CD4-positive, alpha-beta memory T cell (primary cell): ENCODE results near the gene SPATA4. TPM values are rescaled to one million over a fixed set of nuclear protein-coding genes. Genes with fewer than 3 reads are reported as not detected.

Experiments
- CTCF ChIA-PET: fragments of 350-600 bp; sonication (Branson Sonifier 250); formaldehyde crosslinking; loops from one replicate; lab custom pipeline; 2021; ENCODE audit warnings: inconsistent platforms; ENCODE audit not compliant: partially characterized antibody; lab: Charles Lee
- POLR2A ChIA-PET: fragments of 350-600 bp; sonication (Branson Sonifier 250); formaldehyde crosslinking; loops from one replicate; lab custom pipeline; 2021; ENCODE audit not compliant: partially characterized antibody; lab: Charles Lee
- DNase-seq, 5 donors: peaks; one replicate each; pipeline versions ENCODE4 v3.0.0 to v3.0.0-alpha.2; 2020 to 2022; ENCODE audit warnings: mixed read lengths in 1 of 5
- H3K27ac ChIP-seq: one replicate; pipeline ENCODE4 v1.7.0; 2013; ENCODE audit warnings: low read depth, low read length
- H3K27me3 ChIP-seq: 2 replicates; pipeline ENCODE4 v1.7.0; 2013; ENCODE audit warnings: mild to moderate bottlenecking, low read length, moderate library complexity; ENCODE audit not compliant: insufficient read depth
- H3K36me3 ChIP-seq: 2 replicates; pipeline ENCODE4 v1.7.0; 2013; ENCODE audit warnings: mild to moderate bottlenecking, low read length, moderate library complexity; ENCODE audit not compliant: insufficient read depth
- H3K4me1 ChIP-seq: 2 replicates; pipeline ENCODE4 v1.7.0; 2013; ENCODE audit warnings: mild to moderate bottlenecking, low read length, moderate library complexity; ENCODE audit not compliant: insufficient read depth
- H3K4me3 ChIP-seq, 2 donors: one replicate each; pipeline ENCODE4 v1.7.0; 2013; ENCODE audit warnings: low read length in 2 of 2, mild to moderate bottlenecking in 1 of 2
- H3K9me3 ChIP-seq, 2 donors: one replicate each; pipeline ENCODE4 v1.7.0; 2013; ENCODE audit warnings: low read length in 2 of 2, control low read depth in 1 of 2; ENCODE audit not compliant: control insufficient read depth in 1 of 2
- H3K27ac Mint-ChIP-seq, 7 donors: one replicate each; pipeline ENCODE4 v1.8.0; 2020 to 2021; ENCODE audit warnings: mixed read lengths in 7 of 7, mild to moderate bottlenecking in 6 of 7, inconsistent platforms in 3 of 7, moderate library complexity in 3 of 7
- H3K27me3 Mint-ChIP-seq, 2 donors: one replicate each; pipeline ENCODE4 v1.8.0; 2020 to 2021; ENCODE audit warnings: mixed read lengths in 2 of 2
- H3K36me3 Mint-ChIP-seq, 2 donors: one replicate each; pipeline ENCODE4 v1.8.0; 2020 to 2021; ENCODE audit warnings: mixed read lengths in 2 of 2, inconsistent platforms in 1 of 2, mild to moderate bottlenecking in 1 of 2
- H3K4me1 Mint-ChIP-seq, 4 donors: one replicate each; pipeline ENCODE4 v1.8.0; 2020 to 2021; ENCODE audit warnings: mixed read lengths in 4 of 4, mild to moderate bottlenecking in 1 of 4
- H3K4me3 Mint-ChIP-seq, 8 donors: one replicate each; pipeline ENCODE4 v1.8.0; 2020 to 2021; ENCODE audit warnings: mixed read lengths in 8 of 8, mild to moderate bottlenecking in 7 of 8, moderate library complexity in 6 of 8, inconsistent platforms in 3 of 8
- H3K9me3 Mint-ChIP-seq, 8 donors: one replicate each; pipeline ENCODE4 v1.8.0; 2020 to 2021; ENCODE audit warnings: mixed read lengths in 8 of 8, mild to moderate bottlenecking in 5 of 8, inconsistent platforms in 3 of 8, moderate library complexity in 1 of 8
- intact Hi-C: fragments of 100-400 bp; cut with micrococcal nuclease; formaldehyde crosslinking; loops from one replicate; pipeline ENCODE4 v1.15.1; 2023
- polyA plus RNA-seq, 2 donors: library from polyadenylated mRNA; unstranded; fragments of 300-500 nt; fragmentation: Illumina TruSeq; gene quantifications; one replicate each; pipeline ENCODE4 v1.2.3, GENCODE V29; 2021
- total RNA-seq, 2 experiments: library from RNA; stranded (reverse); gene quantifications; one replicate each; pipeline ENCODE4 v1.2.3, GENCODE V29; 2021

Gene SPATA4
- total and polyA plus RNA-seq, 4 experiments from 2014 or later = not detected

DNA sequence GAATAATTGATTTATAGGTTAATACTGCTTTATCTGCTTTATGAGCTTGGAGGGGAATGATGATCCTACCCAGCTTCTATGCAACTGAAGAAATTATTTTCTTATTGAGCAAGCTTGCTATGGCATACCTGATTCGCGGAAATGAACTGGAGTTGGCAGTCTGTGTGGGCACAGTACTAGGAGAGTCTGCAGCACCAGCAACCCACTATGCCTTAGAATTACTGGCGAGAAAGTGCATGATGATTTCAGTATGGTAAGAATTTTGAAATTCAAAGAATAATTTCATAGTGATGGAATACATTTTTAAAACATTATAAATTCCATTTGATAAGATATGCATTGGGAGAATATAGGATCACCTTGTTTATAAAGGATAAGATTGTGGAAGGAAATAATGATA, 32.3 kb downstream of the SPATA4 start:
- peaks cover 0 to 6% of the 10 kb centered on the region in 2 donors for H3K27me3 Mint-ChIP-seq
- H3K9me3 Mint-ChIP-seq = no peaks in the 10 kb centered on the region
- no peak for DNase-seq
- Histone ChIP-seq H3K9me3 (no peaks in the 10 kb centered on the region), H3K4me1 (no peaks in the 10 kb centered on the region), H3K27ac (no peak overlapping the region), H3K36me3 (no peaks in the 10 kb centered on the region), H3K4me3 (no peak overlapping the region), H3K27me3 (no peaks in the 10 kb centered on the region)
- no peaks in the 10 kb centered on the region for H3K4me1 Mint-ChIP-seq
- intact Hi-C loops = no loop called here
- H3K36me3 Mint-ChIP-seq = no peaks in the 10 kb centered on the region
- ChIA-PET CTCF (interaction anchor here (0.6 kb wide), 1 partner anchor 178 kb away, joined by 3 read pairs; no protein-coding TSS in a partner anchor), POLR2A (no interaction called here)
- no peak overlapping the region for H3K27ac Mint-ChIP-seq
- H3K4me3 Mint-ChIP-seq = no peak overlapping the region

GRCh38 chr4:176156656-176157055, 38.7 kb downstream of the SPATA4 start:
- no peaks in the 10 kb centered on the region for H3K9me3 ChIP-seq
- intact Hi-C loops = no loop called here
- no peaks in the 10 kb centered on the region for H3K27me3 ChIP-seq
- no peaks in the 10 kb centered on the region for H3K4me1 ChIP-seq
- Mint-ChIP-seq H3K4me3 (no peak overlapping the region), H3K9me3 (no peaks in the 10 kb centered on the region), H3K4me1 (no peaks in the 10 kb centered on the region), H3K27ac (no peak overlapping the region), H3K36me3 (no peaks in the 10 kb centered on the region), H3K27me3 (peaks cover 0 to 3% of the 10 kb centered on the region in 2 donors)
- no peak for DNase-seq
- H3K4me3 ChIP-seq = no peak overlapping the region
- no peak overlapping the region for H3K27ac ChIP-seq
- POLR2A ChIA-PET = no interaction called here
- CTCF ChIA-PET = no interaction called here
- H3K36me3 ChIP-seq = no peaks in the 10 kb centered on the region

GRCh38 chr4:176153124-176153523, 42.3 kb downstream of the SPATA4 start:
- ChIA-PET CTCF (interaction anchor here (0.7 to 5.2 kb wide), 3 partner anchors 21 to 1929 kb away, joined by 3 to 36 read pairs (median 4); no protein-coding TSS in a partner anchor), POLR2A (no interaction called here)
- no peak overlapping the region for H3K4me3 Mint-ChIP-seq
- no peaks in the 10 kb centered on the region for H3K36me3 ChIP-seq
- H3K27ac Mint-ChIP-seq = no peak overlapping the region
- H3K4me1 Mint-ChIP-seq = no peaks in the 10 kb centered on the region
- no peak overlapping the region for H3K4me3 ChIP-seq
- H3K36me3 Mint-ChIP-seq = no peaks in the 10 kb centered on the region
- DNase-seq = no peak
- peaks cover 0 to 2% of the 10 kb centered on the region in 2 donors for H3K27me3 Mint-ChIP-seq
- H3K4me1 ChIP-seq = no peaks in the 10 kb centered on the region
- H3K27ac ChIP-seq = no peak overlapping the region
- no peaks in the 10 kb centered on the region for H3K9me3 ChIP-seq
- H3K27me3 ChIP-seq = no peaks in the 10 kb centered on the region
- intact Hi-C loops = no loop called here
- H3K9me3 Mint-ChIP-seq = no peaks in the 10 kb centered on the region

DNA sequence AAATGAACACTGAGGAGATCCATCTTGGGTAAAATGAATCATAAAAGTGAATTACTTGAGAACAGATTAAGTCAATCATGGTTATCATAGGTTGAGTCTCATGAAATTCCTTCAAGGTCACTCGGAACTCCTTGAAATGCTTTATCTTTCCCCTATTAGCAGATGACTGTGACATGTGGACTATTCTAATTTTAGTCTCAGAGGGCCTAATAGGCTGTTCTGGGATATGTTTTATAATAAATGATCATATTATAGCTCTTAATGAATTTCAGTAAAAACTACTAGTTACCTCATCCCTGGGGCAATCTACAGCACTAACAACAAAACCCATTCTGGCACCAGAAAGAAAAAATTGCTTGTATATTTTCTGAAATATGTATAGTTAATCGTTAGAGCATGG, 44.7 kb downstream of the SPATA4 start:
- Mint-ChIP-seq H3K9me3 (no peaks in the 10 kb centered on the region), H3K36me3 (no peaks in the 10 kb centered on the region), H3K27ac (no peak overlapping the region), H3K4me3 (no peak overlapping the region), H3K27me3 (no peaks in the 10 kb centered on the region), H3K4me1 (no peaks in the 10 kb centered on the region)
- ChIA-PET POLR2A (no interaction called here), CTCF (interaction anchor here (5.2 kb wide), 1 partner anchor 191 kb away, joined by 36 read pairs; no protein-coding TSS in a partner anchor)
- Histone ChIP-seq H3K27ac (no peak overlapping the region), H3K27me3 (no peaks in the 10 kb centered on the region), H3K36me3 (no peaks in the 10 kb centered on the region), H3K4me3 (no peak overlapping the region), H3K9me3 (no peaks in the 10 kb centered on the region), H3K4me1 (no peaks in the 10 kb centered on the region)
- intact Hi-C loops = loop anchor here (1.0 kb wide), 1 partner anchor 191 kb away; no protein-coding TSS in a partner anchor
- DNase-seq = no peak

DNA sequence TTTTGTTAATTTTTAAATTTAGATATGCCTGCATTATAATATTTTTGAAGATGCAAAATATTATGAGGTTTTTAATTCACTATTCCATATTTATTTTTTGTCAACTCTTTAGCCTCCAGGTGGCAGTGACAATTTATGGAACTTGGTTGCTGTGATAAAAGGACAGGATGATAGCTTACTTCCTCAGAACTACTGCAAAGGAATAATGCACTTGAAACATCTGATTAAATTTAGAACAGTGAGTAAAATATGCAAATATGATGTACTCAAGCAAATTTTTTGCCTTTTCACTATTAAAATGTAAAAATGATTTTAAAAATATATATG, 45.1 kb downstream of the SPATA4 start:
- intact Hi-C loops = loop anchor here (1.0 kb wide), 1 partner anchor 191 kb away; no protein-coding TSS in a partner anchor
- DNase-seq = peak in 2 of 5 donors; percentile 1 to 2
- Histone ChIP-seq H3K4me1 (no peaks in the 10 kb centered on the region), H3K27me3 (no peaks in the 10 kb centered on the region), H3K36me3 (no peaks in the 10 kb centered on the region), H3K27ac (no peak overlapping the region), H3K4me3 (no peak overlapping the region), H3K9me3 (no peaks in the 10 kb centered on the region)
- Mint-ChIP-seq H3K4me1 (no peaks in the 10 kb centered on the region), H3K36me3 (no peaks in the 10 kb centered on the region), H3K4me3 (no peak overlapping the region), H3K27me3 (no peaks in the 10 kb centered on the region), H3K9me3 (no peaks in the 10 kb centered on the region), H3K27ac (no peak overlapping the region)
- CTCF ChIA-PET = interaction anchor here (5.2 kb wide), 1 partner anchor 191 kb away, joined by 36 read pairs; no protein-coding TSS in a partner anchor
- POLR2A ChIA-PET = no interaction called here

DNA sequence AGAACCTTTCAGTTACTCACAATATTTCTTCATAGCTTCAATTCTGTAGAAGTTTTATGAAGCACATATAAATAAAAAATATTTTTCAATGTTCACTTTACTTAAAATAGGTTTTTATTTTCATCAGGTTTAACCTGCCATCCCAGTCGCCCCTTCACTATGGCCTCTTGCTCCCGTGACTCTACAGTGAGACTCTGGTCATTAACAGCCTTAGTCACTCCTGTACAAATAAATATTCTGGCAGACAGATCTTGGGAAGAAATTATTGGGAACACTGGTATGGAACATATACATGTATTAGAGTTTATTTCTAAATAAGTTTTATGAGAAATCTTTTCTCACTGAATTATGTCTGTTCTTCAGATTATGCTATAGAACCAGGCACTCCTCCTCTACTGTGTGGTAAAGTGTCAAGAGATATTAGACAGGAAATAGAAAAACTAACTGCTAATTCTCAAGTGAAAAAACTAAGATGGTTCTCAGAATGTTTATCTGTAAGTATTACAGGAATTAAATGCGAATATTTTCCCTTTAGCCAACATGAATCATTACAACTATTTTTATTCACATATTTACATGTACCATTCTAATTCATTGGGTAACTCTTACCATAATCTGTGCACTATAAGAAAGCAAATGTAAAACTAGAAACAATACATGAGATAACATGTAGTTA, 45.6 kb downstream of the SPATA4 start:
- Histone ChIP-seq H3K27ac (no peak overlapping the region), H3K9me3 (no peaks in the 10 kb centered on the region), H3K27me3 (no peaks in the 10 kb centered on the region), H3K4me1 (no peaks in the 10 kb centered on the region), H3K4me3 (no peak overlapping the region), H3K36me3 (no peaks in the 10 kb centered on the region)
- intact Hi-C loops = loop anchor here (1.0 kb wide), 1 partner anchor 191 kb away; no protein-coding TSS in a partner anchor
- H3K36me3 Mint-ChIP-seq = no peaks in the 10 kb centered on the region
- H3K27me3 Mint-ChIP-seq = no peaks in the 10 kb centered on the region
- ChIA-PET POLR2A (no interaction called here), CTCF (interaction anchor here (5.2 kb wide), 1 partner anchor 192 kb away, joined by 36 read pairs; no protein-coding TSS in a partner anchor)
- DNase-seq = no peak
- no peaks in the 10 kb centered on the region for H3K9me3 Mint-ChIP-seq
- H3K4me1 Mint-ChIP-seq = no peaks in the 10 kb centered on the region
- no peak overlapping the region for H3K4me3 Mint-ChIP-seq
- no peak overlapping the region for H3K27ac Mint-ChIP-seq

DNA sequence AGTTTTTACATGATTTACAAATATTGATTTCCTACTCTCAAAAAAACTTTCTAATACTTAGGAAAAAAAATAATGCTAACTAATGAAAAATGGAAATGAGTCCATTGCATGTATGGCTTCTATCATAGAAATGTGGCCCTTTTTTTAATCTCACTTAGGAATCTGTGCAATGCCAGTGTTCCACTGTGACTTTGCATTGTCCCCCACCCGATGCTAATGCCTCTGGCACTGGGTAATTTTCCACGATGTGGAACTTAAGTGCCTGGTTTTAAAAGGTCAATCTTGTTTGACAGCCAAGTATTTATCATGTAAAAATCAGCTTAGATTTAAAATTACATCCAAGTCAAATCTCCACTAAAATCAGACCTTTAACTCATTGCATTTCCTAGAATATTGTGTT, 53.1 kb downstream of the SPATA4 start:
- intact Hi-C loops = no loop called here
- H3K4me3 Mint-ChIP-seq = no peak overlapping the region
- H3K4me1 ChIP-seq = no peaks in the 10 kb centered on the region
- H3K36me3 Mint-ChIP-seq = no peaks in the 10 kb centered on the region
- no peaks in the 10 kb centered on the region for H3K4me1 Mint-ChIP-seq
- no peak overlapping the region for H3K4me3 ChIP-seq
- no peak overlapping the region for H3K27ac Mint-ChIP-seq
- no peaks in the 10 kb centered on the region for H3K9me3 Mint-ChIP-seq
- no peak for DNase-seq
- H3K27me3 ChIP-seq = no peaks in the 10 kb centered on the region
- H3K9me3 ChIP-seq = no peaks in the 10 kb centered on the region
- H3K27me3 Mint-ChIP-seq = peaks cover 0 to 6% of the 10 kb centered on the region in 2 donors
- ChIA-PET POLR2A (no interaction called here), CTCF (no interaction called here)
- no peak overlapping the region for H3K27ac ChIP-seq
- H3K36me3 ChIP-seq = no peaks in the 10 kb centered on the region
